ENCODE results near the gene KCNQ1OT1.

KCNQ1OT1 gene

GRCh38 chr11:2569731-2570210 is 130.0 kb downstream of the KCNQ1OT1 start:
- no peak overlapping the region for H2BK5ac ChIP-seq (ENCODE audit: low read depth, low read length, poor library complexity, severe bottlenecking)
- H3K4me1 ChIP-seq (ENCODE audit: control insufficient read depth, insufficient read depth, low read depth, low read length): peaks cover 4% of the 10 kb centered on the region
- no peak overlapping the region for H2AFZ ChIP-seq (ENCODE audit: low read depth, low read length)
- H3K18ac ChIP-seq (ENCODE audit: low read depth in 1 of 2, low read length in 2 of 2): no peak overlapping the region
- H3K27ac ChIP-seq (ENCODE audit: low read length, poor library complexity, severe bottlenecking): no peak overlapping the region
- no peak overlapping the region for H3K23ac ChIP-seq (ENCODE audit: low read length in 2 of 2)
- H3K14ac ChIP-seq (ENCODE audit: low read length in 2 of 2): no peak overlapping the region
- H2BK12ac ChIP-seq (ENCODE audit: low read length in 2 of 2): no peak overlapping the region
- no peak overlapping the region for H2AK5ac ChIP-seq (ENCODE audit: low read length, severe bottlenecking)
- H3K4me2 ChIP-seq (ENCODE audit: low read length, poor library complexity, severe bottlenecking): no peak overlapping the region
- no peaks in the 10 kb centered on the region for H3K36me3 ChIP-seq (ENCODE audit: control insufficient read depth in 1 of 2, insufficient read depth in 2 of 2, low read depth in 1 of 2, low read length in 2 of 2)
- H3K9ac ChIP-seq (ENCODE audit: low read length): no peak overlapping the region
- peaks cover 0 to 16% of the 10 kb centered on the region in 2 experiments for H3K27me3 ChIP-seq (ENCODE audit: control insufficient read depth in 1 of 2, insufficient read depth in 1 of 2, low read length in 2 of 2)
- H2BK120ac ChIP-seq (ENCODE audit: low read depth, low read length): no peak overlapping the region
- no peak overlapping the region for H4K8ac ChIP-seq (ENCODE audit: low read length)
- no peak overlapping the region for H3K4me3 ChIP-seq (ENCODE audit: insufficient read depth in 1 of 2, low read depth in 1 of 2, low read length in 2 of 2)
- no peaks in the 10 kb centered on the region for H3K9me3 ChIP-seq (ENCODE audit: control insufficient read depth, low read length)
- no peaks in the 10 kb centered on the region for H3K79me1 ChIP-seq (replicated peaks; ENCODE audit: low read length, poor library complexity, severe bottlenecking)
- peak overlapping the region; percentile 23 for H2BK15ac ChIP-seq (ENCODE audit: low read depth, poor library complexity, severe bottlenecking)
- whole genome bisulfite sequencing: 95% methylated on average over 10 of the region's 10 CpGs
- no peak overlapping the region for H3K4ac ChIP-seq (ENCODE audit: low read depth in 1 of 2, low read length in 2 of 2)
- no peak for DNase-seq
- no peak overlapping the region for H4K91ac ChIP-seq (ENCODE audit: low read length)

GRCh38 chr11:2569321-2569721 is 130.5 kb downstream of the KCNQ1OT1 start:
- H3K27ac ChIP-seq (ENCODE audit: low read length, poor library complexity, severe bottlenecking): no peak overlapping the region
- H2BK120ac ChIP-seq (ENCODE audit: low read depth, low read length): no peak overlapping the region
- no peaks in the 10 kb centered on the region for H3K36me3 ChIP-seq (ENCODE audit: control insufficient read depth in 1 of 2, insufficient read depth in 2 of 2, low read depth in 1 of 2, low read length in 2 of 2)
- DNase-seq: no peak
- peaks cover 0 to 18% of the 10 kb centered on the region in 2 experiments for H3K27me3 ChIP-seq (ENCODE audit: control insufficient read depth in 1 of 2, insufficient read depth in 1 of 2, low read length in 2 of 2)
- H3K18ac ChIP-seq (ENCODE audit: low read depth in 1 of 2, low read length in 2 of 2): no peak overlapping the region
- 91% methylated on average over 14 of the region's 14 CpGs for WGBS
- no peak overlapping the region for H3K4me3 ChIP-seq (ENCODE audit: insufficient read depth in 1 of 2, low read depth in 1 of 2, low read length in 2 of 2)
- no peak overlapping the region for H2AFZ ChIP-seq (ENCODE audit: low read depth, low read length)
- H3K23ac ChIP-seq (ENCODE audit: low read length in 2 of 2): no peak overlapping the region
- no peak overlapping the region for H3K4ac ChIP-seq (ENCODE audit: low read depth in 1 of 2, low read length in 2 of 2)
- no peaks in the 10 kb centered on the region for H3K9me3 ChIP-seq (ENCODE audit: control insufficient read depth, low read length)
- no peak overlapping the region for H3K9ac ChIP-seq (ENCODE audit: low read length)
- peaks cover 2% of the 10 kb centered on the region for H3K4me1 ChIP-seq (ENCODE audit: control insufficient read depth, insufficient read depth, low read depth, low read length)
- H4K91ac ChIP-seq (ENCODE audit: low read length): no peak overlapping the region
- no peak overlapping the region for H3K4me2 ChIP-seq (ENCODE audit: low read length, poor library complexity, severe bottlenecking)
- no peak overlapping the region for H2AK5ac ChIP-seq (ENCODE audit: low read length, severe bottlenecking)
- H3K14ac ChIP-seq (ENCODE audit: low read length in 2 of 2): no peak overlapping the region
- H4K8ac ChIP-seq (ENCODE audit: low read length): no peak overlapping the region
- no peak overlapping the region for H2BK12ac ChIP-seq (ENCODE audit: low read length in 2 of 2)
- H3K79me1 ChIP-seq (replicated peaks; ENCODE audit: low read length, poor library complexity, severe bottlenecking): no peaks in the 10 kb centered on the region
- H2BK5ac ChIP-seq (ENCODE audit: low read depth, low read length, poor library complexity, severe bottlenecking): no peak overlapping the region
- peak overlapping the region; percentile 23 for H2BK15ac ChIP-seq (ENCODE audit: low read depth, poor library complexity, severe bottlenecking)

- H3K36me3 ChIP-seq (ENCODE audit: control insufficient read depth in 1 of 2, insufficient read depth in 2 of 2, low read depth in 1 of 2, low read length in 2 of 2): no peaks in the 10 kb centered on the region
- no peak for DNase-seq
These were observed 132.6 kb downstream of the KCNQ1OT1 start for GRCh38 chr11:2567026-2567671.

GRCh38 chr11:2566223-2567025 is 133.4 kb downstream of the KCNQ1OT1 start:
- Histone ChIP-seq H2AK5ac (ENCODE audit: low read length, severe bottlenecking) (no peak overlapping the region), H4K8ac (ENCODE audit: low read length) (no peak overlapping the region)

More at GRCh38 chr11:2567026-2567671, 132.6 kb downstream of the KCNQ1OT1 start:
- no peak overlapping the region for H2AK5ac ChIP-seq (ENCODE audit: low read length, severe bottlenecking)
- 80% methylated on average over 4 of the region's 5 CpGs for WGBS
- H3K4me3 ChIP-seq (ENCODE audit: insufficient read depth in 1 of 2, low read depth in 1 of 2, low read length in 2 of 2): no peak overlapping the region
- no peak overlapping the region for H3K4ac ChIP-seq (ENCODE audit: low read depth in 1 of 2, low read length in 2 of 2)
- no peak overlapping the region for H4K91ac ChIP-seq (ENCODE audit: low read length)
- no peak overlapping the region for H2BK120ac ChIP-seq (ENCODE audit: low read depth, low read length)
- H3K4me1 ChIP-seq (ENCODE audit: control insufficient read depth, insufficient read depth, low read depth, low read length): peaks cover 2% of the 10 kb centered on the region
- no peaks in the 10 kb centered on the region for H3K9me3 ChIP-seq (ENCODE audit: control insufficient read depth, low read length)
- no peak overlapping the region for H2AFZ ChIP-seq (ENCODE audit: low read depth, low read length)
- H3K27ac ChIP-seq (ENCODE audit: low read length, poor library complexity, severe bottlenecking): no peak overlapping the region
- H3K79me1 ChIP-seq (replicated peaks; ENCODE audit: low read length, poor library complexity, severe bottlenecking): no peaks in the 10 kb centered on the region
- no peak overlapping the region for H3K23ac ChIP-seq (ENCODE audit: low read length in 2 of 2)
- H3K18ac ChIP-seq (ENCODE audit: low read depth in 1 of 2, low read length in 2 of 2): no peak overlapping the region
- no peak overlapping the region for H2BK12ac ChIP-seq (ENCODE audit: low read length in 2 of 2)
- H3K27me3 ChIP-seq (ENCODE audit: control insufficient read depth in 1 of 2, insufficient read depth in 1 of 2, low read length in 2 of 2): peaks cover 0 to 27% of the 10 kb centered on the region in 2 experiments
- no peak overlapping the region for H3K4me2 ChIP-seq (ENCODE audit: low read length, poor library complexity, severe bottlenecking)
- no peak overlapping the region for H4K8ac ChIP-seq (ENCODE audit: low read length)
- H3K14ac ChIP-seq (ENCODE audit: low read length in 2 of 2): peak overlapping the region in 1 of 2 experiments; percentile 29
- H2BK5ac ChIP-seq (ENCODE audit: low read depth, low read length, poor library complexity, severe bottlenecking): no peak overlapping the region
- no peak overlapping the region for H3K9ac ChIP-seq (ENCODE audit: low read length)
- no peak overlapping the region for H2BK15ac ChIP-seq (ENCODE audit: low read depth, poor library complexity, severe bottlenecking)

More at GRCh38 chr11:2566223-2567025, 133.4 kb downstream of the KCNQ1OT1 start:
- no peak overlapping the region for H2BK120ac ChIP-seq (ENCODE audit: low read depth, low read length)
- no peak overlapping the region for H2AFZ ChIP-seq (ENCODE audit: low read depth, low read length)
- no peak overlapping the region for H3K23ac ChIP-seq (ENCODE audit: low read length in 2 of 2)
- no peak overlapping the region for H3K4me3 ChIP-seq (ENCODE audit: insufficient read depth in 1 of 2, low read depth in 1 of 2, low read length in 2 of 2)
- no peak overlapping the region for H2BK5ac ChIP-seq (ENCODE audit: low read depth, low read length, poor library complexity, severe bottlenecking)
- no peak overlapping the region for H3K4me2 ChIP-seq (ENCODE audit: low read length, poor library complexity, severe bottlenecking)
- no peak overlapping the region for H3K4ac ChIP-seq (ENCODE audit: low read depth in 1 of 2, low read length in 2 of 2)
- no peak overlapping the region for H3K14ac ChIP-seq (ENCODE audit: low read length in 2 of 2)
- no peak overlapping the region for H4K91ac ChIP-seq (ENCODE audit: low read length)
- 85% methylated on average over 16 of the region's 16 CpGs for WGBS
- peaks cover 0 to 27% of the 10 kb centered on the region in 2 experiments for H3K27me3 ChIP-seq (ENCODE audit: control insufficient read depth in 1 of 2, insufficient read depth in 1 of 2, low read length in 2 of 2)
- H3K9ac ChIP-seq (ENCODE audit: low read length): no peak overlapping the region
- H3K9me3 ChIP-seq (ENCODE audit: control insufficient read depth, low read length): no peaks in the 10 kb centered on the region
- H3K79me1 ChIP-seq (replicated peaks; ENCODE audit: low read length, poor library complexity, severe bottlenecking): no peaks in the 10 kb centered on the region
- no peaks in the 10 kb centered on the region for H3K36me3 ChIP-seq (ENCODE audit: control insufficient read depth in 1 of 2, insufficient read depth in 2 of 2, low read depth in 1 of 2, low read length in 2 of 2)
- no peak overlapping the region for H2BK12ac ChIP-seq (ENCODE audit: low read length in 2 of 2)
- H3K27ac ChIP-seq (ENCODE audit: low read length, poor library complexity, severe bottlenecking): no peak overlapping the region
- H2BK15ac ChIP-seq (ENCODE audit: low read depth, poor library complexity, severe bottlenecking): no peak overlapping the region
- H3K18ac ChIP-seq (ENCODE audit: low read depth in 1 of 2, low read length in 2 of 2): no peak overlapping the region
- peaks cover 2% of the 10 kb centered on the region for H3K4me1 ChIP-seq (ENCODE audit: control insufficient read depth, insufficient read depth, low read depth, low read length)
- DNase-seq: no peak

Data from mesenchymal stem cell (in vitro differentiated cells and primary cell).